IPS-18c (cell line): ENCODE measurements around the gene CCL14.
"Not testable (repeated sequence)": the region's sequence is repeated elsewhere in the genome, so short reads cannot be mapped to it uniquely, and the experiment has no call there.

ENCODE experiments used
- H3K4me3 ChIP-seq: 2 replicates; pipeline ENCODE4 v1.7.0; 2013; ENCODE audit warnings: low read depth, mild to moderate bottlenecking, low read length, moderate library complexity; ENCODE audit not compliant: insufficient read depth
- H3K9me3 ChIP-seq: one replicate; pipeline ENCODE4 v1.6.1; 2013; ENCODE audit warnings: mild to moderate bottlenecking, low read length, moderate library complexity; ENCODE audit not compliant: control insufficient read depth, insufficient read depth

Gene CCL14

GRCh38 chr17:35986643-35987042 lies at the start of gene CCL14:
Gene CCL14, minus strand, starts transcription at chr17:35986729. Its CDS starts 80 bp downstream, at chr17:35986649.
- no peak within 1 kb of the TSS for H3K4me3 ChIP-seq
- no peaks in the 10 kb centered on the region for H3K9me3 ChIP-seq

DNA sequence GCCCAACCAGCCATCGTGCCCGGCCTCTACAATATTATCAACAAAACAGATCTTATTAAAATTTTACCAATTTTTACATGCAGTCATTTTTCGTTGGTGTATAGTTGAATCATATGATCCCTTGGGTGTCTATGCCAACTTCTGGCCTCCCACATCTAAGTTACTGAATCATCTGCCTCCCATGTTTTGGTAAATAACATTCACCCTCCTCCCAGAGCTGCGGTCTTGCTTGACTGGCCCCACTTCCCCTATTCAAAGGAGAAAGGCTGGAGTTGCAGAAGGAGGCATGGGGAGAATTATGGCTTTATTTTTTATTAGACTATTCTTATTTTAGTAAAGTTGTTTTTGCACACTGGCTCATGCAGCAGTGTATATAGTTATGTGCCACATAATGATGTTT lies 49.7 kb upstream of the CCL14 start:
- no peaks in the 10 kb centered on the region for H3K9me3 ChIP-seq
- no peak overlapping the region for H3K4me3 ChIP-seq

GRCh38 chr17:36034127-36034526 lies 47.6 kb upstream of the CCL14 start:
- no peak overlapping the region for H3K4me3 ChIP-seq
- H3K9me3 ChIP-seq, result no peaks in the 10 kb centered on the region

GRCh38 chr17:36030956-36031355 lies 44.4 kb upstream of the CCL14 start:
- Histone ChIP-seq H3K9me3 (no peaks in the 10 kb centered on the region), H3K4me3 (no peak overlapping the region)

GRCh38 chr17:36027761-36028160 lies 41.2 kb upstream of the CCL14 start:
- Histone ChIP-seq H3K9me3 (peaks cover 3% of the 10 kb centered on the region), H3K4me3 (no peak overlapping the region)

GRCh38 chr17:36024106-36024869 lies 37.8 kb upstream of the CCL14 start:
- Histone ChIP-seq H3K4me3 (no peak overlapping the region), H3K9me3 (peaks cover 3% of the 10 kb centered on the region)

DNA sequence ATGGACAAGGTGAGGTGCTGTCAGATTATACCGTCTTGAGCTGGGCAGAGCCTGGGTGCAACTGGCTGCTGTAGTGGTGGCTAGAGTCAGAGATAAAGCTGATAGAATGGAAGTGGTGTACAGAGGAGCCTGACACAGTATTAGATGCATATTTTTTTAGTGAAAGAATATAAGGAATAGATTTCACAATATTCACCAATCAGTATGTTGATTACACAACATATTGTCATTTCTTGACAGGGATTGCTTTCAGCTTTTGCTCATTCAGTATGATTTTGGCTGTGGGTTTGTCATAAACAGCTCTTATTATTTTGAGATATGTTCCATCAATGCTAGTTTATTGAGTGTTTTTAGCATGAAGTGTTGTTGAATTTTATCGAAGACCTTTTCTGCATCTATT lies 32.9 kb upstream of the CCL14 start:
- H3K4me3 ChIP-seq, result no peak overlapping the region
- peaks cover 3% of the 10 kb centered on the region for H3K9me3 ChIP-seq

- no peaks in the 10 kb centered on the region for H3K9me3 ChIP-seq
- no peak within 1 kb of the TSS for H3K4me3 ChIP-seq
These were observed 31.3 kb upstream of the CCL14 start, which contains the start of gene CCL23 for GRCh38 chr17:36017799-36018198. Gene CCL23, minus strand, starts transcription at chr17:36017972. Its CDS starts 75 bp downstream, at chr17:36017897.

DNA sequence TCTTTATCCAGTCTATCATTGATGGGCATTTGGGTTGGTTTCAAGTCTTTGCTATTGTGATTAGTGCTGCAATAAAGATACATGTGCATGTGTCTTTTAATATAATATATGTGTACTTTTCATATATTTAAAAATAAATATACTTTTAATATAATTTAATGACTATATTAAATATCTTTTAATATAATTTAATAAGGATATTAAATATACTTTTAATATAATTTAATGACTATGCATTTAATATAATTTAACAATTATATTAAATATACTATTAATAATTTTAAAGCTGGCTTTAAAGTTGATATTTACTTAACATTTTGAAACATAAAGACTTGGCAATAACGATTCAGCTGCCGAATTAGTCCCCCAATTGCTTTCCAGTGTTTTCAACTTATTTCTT lies 30.0 kb upstream of the CCL14 start:
- Histone ChIP-seq H3K4me3 (no peak overlapping the region), H3K9me3 (no peaks in the 10 kb centered on the region)

DNA sequence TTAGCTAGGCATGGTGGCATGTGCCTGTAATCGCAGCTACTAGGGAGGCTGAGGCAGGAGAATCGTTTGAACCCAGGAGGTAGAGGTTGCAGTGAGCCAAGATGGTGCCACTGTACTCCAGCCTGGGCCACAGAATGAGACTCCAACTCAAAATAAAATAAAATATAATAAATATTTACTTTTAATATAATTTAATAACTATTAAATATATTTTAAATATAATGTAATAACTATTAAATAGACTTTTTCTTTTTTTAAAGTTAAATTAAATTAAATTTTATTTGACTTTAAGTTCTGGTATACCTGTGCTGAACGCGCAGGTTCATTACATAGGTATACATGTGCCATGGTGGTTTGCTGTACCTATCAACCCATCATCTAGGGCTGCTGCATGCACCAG lies 29.4 kb upstream of the CCL14 start:
- H3K9me3 ChIP-seq, H3K4me3 ChIP-seq: not testable (repeated sequence)

- H3K4me3 ChIP-seq, result no peak overlapping the region
- peaks cover 2% of the 10 kb centered on the region for H3K9me3 ChIP-seq
These were observed 28.4 kb upstream of the CCL14 start for GRCh38 chr17:36014946-36015345.

DNA sequence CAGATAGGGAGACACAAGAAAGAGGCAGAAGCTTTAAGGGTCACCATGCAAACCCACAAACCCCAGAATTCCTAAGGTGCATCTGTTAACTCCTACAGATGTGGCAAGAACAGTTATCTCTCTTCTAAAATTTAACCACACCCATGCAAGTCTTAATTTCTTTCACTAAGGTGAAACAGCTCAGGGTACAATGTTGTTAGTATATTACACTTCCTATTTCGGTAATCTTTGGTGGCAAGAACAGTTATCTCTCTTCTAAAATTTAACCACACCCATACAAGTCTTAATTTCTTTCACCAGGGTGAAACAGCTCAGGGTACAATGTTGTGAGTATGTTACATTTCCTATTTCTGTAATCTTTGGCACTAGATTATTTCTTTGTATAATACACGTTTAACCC lies 24.7 kb upstream of the CCL14 start:
- peaks cover 8% of the 10 kb centered on the region for H3K9me3 ChIP-seq
- no peak overlapping the region for H3K4me3 ChIP-seq

DNA sequence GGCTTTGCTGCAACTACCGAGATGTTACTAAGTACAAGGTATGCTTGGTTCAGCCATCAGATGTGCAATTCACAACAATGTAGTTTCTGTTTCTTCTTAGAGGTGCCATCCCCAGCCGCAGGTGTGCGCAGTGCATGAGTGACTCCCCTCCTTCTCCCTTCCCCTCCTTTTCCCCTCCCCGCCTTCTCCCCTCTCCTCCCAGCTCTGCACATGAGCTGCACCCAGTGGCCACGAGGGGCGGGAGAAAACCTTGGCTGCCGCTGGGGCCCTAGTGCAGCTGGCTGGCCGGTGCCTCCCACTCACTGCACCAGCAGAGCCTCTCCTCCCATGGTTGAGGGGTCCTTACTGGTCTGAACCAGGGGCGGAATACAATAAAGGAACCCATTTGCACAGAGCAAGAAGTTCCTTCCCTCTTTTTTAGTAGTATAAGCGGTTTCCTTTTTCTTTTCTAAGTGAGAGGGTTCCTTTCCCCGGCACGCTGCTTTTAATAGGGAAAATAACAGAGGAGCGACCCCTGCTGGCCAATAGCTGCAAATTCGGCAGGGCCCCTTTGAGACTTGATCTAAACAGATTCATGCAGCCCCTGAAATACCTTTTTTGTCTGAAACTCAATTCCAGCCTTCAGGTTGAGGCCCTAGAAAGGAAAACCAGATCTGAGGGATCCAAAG lies 22.6 kb upstream of the CCL14 start:
- Histone ChIP-seq H3K4me3 (no peak overlapping the region; the same call in 1 of the 2 replicates), H3K9me3 (peaks cover 8% of the 10 kb centered on the region)

DNA sequence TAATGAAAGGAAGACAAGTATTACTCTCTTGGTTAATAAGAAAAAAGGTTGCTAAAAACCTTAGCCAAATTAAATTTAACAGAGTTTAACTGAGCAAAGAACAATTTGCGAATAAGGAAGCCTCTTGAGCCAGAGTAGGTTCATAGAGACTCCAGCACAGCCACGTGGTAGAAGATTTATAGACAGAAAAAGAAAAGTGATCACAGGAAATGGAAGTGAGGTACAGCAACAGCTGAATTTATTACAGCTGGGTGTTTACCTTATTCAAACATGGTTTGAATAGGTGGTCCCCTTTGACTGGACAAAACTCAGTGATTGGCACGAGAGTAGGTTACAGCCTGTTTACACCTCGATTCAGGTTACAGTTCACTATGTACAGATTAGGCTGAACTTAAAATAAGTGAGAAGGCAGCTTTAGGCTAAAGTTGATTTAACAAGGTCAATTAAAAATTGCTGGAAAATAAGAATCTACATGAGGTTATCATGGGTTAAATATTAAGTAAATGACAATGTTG lies 18.1 kb upstream of the CCL14 start:
- Histone ChIP-seq H3K9me3 (peaks cover 6% of the 10 kb centered on the region), H3K4me3 (no peak overlapping the region)

DNA sequence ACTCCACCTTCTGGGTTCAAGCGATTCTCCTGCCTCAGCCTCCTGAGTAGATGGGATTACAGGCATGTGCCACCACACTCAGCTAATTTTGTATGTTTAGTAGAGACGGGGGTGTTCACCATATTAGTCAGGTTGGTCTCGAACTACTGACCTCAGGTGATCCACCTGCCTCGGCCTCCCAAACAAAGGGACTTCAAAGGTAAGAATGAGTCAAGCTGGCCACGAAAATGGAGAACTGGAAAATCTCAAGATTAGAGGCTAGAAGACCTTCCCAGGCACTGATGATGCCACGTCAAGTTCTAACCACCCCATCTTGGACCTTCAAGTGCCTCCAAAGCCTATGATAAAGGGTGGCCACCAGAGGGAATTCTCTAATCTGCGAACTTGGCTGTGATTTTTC lies 16.1 kb upstream of the CCL14 start:
- H3K9me3 ChIP-seq, result no peaks in the 10 kb centered on the region
- H3K4me3 ChIP-seq, result no peak overlapping the region

DNA sequence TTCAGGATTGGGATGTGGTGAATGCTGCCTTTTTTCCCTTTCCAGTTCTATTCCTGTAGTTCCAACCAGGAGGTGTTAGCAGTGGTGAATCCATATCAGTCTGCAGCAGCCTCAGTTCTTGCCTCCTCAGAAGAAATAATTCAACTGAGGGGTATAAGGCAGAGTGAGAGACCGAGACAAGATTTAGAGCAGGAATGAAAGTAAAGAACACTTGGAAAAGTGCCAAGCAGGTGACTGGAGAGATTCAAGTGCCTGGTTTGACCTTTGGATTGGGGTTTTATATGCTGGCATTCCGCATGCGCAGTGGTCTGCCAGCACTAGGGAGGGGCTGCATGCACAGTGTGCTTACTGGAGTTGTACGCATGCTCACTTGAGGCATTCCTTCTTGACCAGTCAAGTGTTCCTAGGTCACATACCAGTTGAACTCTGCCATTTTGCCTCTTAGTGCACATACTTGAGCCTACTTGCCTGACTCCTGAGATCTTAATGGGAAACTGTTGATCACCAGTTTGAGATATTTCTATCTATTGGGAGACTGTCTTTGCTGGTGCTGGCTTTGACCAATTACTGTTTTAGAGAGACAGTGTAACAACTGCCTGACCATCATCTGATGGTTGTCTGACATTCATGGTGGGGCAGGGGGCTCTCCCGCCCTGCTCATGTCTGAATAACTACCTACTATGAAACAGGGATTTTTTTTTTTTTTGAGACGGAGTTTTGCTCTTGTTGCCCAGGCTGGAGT lies 15.5 kb upstream of the CCL14 start:
- H3K4me3 ChIP-seq, result no peak overlapping the region
- no peaks in the 10 kb centered on the region for H3K9me3 ChIP-seq

DNA sequence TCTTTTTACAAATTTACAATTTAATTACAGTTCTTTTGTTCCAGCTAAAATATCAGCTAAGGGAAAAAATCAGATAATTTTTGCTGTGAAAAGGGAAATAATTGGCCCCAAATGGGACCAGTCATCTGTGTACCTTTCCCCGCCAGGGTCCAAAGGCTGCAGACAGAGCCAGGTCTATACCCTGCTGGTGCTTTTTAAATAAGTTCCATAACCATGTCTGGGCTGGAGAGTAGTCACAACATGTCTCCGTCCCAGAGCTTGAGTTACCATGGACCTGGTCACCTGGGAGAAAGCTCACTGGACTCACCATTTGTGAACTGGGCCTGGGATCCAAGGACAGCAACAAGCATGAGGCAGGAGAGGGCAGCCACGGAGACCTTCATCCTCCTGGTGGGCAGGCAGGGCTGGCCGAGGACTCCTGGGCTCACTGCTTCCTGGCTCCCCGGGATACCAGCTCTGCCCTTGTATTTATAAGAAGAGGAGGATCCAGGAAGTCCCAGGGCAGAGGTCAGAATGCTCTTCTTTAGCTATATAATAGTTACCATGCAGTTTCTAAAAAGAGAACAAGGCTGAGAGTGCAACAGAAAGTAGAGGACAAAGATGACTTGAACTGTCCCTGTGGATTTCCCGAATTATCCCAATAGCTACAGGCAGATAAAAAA lies 14.7 kb upstream of the CCL14 start, which contains the start of gene CCL15:
TSS of gene CCL15 (minus strand) at position 444 of the 662 bp plus-strand sequence. CDS start at position 383, 61 bp downstream.
- no peak within 1 kb of the TSS for H3K4me3 ChIP-seq
- H3K9me3 ChIP-seq, result no peaks in the 10 kb centered on the region
